GM18909 (cell line): Measurements from ENCODE around the gene NBEAL2.
"Not testable (repeated sequence)": the region's sequence is repeated elsewhere in the genome, so short reads cannot be mapped to it uniquely, and the experiment has no call there.

ENCODE experiments used
- ATAC-seq: cut with Tn5 transposase; IDR thresholded peaks from one replicate; pipeline ENCODE4 v1.9.1; 2021; ENCODE audit warnings: mild to moderate bottlenecking; ENCODE audit not compliant: unreplicated experiment, poor library complexity

NBEAL2 gene

DNA sequence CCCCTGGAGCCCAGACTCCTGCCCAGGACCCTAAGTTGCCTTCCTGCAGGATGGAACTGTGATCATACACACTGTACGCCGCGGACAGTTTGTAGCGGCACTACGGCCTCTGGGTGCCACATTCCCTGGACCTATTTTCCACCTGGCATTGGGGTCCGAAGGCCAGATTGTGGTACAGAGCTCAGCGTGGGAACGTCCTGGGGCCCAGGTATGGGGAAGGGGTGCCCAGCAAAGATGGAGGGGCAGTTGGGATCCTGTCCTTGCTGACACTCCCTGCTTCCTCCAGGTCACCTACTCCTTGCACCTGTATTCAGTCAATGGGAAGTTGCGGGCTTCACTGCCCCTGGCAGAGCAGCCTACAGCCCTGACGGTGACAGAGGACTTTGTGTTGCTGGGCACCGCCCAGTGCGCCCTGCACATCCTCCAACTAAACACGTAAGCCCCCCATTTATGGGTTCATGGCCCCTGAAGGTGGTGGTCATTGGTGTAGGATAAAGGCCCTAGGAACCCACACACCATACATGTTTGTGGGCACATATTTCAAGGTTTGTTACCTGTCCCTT is 28.8 kb downstream of the NBEAL2 start:
- no peak for ATAC-seq

- ATAC-seq, result no peak
Observed at GRCh38 chr3:47008851-47009224, 29.4 kb downstream of the NBEAL2 start.

- ATAC-seq, result peak; percentile 89
Observed at GRCh38 chr3:47009225-47010110, 30.0 kb downstream of the NBEAL2 start.

GRCh38 chr3:47010111-47010712 is 30.7 kb downstream of the NBEAL2 start:
- no peak for ATAC-seq

DNA sequence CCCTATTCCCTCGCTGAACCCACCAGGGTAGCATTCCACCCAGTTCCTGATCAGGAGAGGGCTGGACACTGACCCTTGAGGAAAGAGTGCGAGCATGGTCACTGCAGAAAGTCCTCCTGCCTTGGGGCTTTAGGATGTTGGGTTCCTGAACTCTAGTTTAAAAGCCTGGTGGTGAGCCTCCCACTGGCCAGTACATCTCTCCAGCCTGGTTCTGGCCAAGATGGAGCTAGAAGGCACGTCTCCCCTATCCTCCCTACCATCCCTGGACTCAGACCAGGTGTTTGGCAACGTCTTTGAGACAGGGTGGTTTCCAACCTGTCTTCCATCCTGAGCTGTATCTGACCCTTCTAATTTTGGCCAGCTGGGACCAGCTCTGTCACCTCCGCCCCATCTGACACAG is 31.4 kb downstream of the NBEAL2 start:
- ATAC-seq, result no peak

GRCh38 chr3:47011371-47011770 is 31.9 kb downstream of the NBEAL2 start:
- ATAC-seq, result no peak

DNA sequence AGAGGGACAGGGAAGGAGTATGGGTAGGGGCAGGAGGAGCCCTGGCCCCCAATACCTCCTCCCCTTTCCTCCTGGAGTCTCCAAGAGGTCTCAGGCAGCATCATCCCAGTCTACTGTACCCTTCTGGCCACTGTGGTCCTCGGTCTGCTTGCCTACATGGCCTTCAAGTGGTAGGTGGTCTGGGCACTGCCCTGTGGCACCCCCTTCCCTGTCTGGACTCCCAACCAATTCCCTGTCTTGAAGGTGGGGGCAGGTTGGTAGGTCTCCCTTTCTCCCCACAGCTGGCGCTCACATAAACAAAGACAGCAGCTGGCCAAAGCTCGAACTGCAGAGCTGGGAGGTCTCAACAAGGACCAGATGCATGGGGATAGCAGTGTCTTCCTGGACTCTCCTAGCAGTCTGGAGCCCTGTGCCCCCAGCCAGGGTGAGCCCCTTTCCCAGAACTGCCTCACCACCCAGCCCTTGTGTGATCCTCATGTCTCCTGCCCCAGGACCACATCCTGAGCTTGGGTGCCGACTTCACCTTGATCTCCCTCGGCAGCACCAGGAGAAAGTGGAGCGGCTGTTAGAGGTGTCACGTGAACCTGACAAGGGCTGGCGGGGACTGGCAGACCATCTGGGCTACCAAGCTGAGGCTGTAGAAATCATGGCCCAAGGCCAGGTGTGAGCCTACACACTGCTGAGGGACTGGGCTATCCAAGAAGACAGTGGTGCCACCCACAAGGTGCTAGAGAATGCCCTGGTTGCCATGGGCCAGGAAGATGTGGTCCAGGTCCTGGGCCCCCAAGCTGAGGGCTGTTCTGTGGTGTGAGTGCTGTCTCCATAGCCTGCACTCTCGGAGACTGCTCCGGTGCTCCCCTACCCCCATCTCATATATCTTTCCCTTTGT is 33.1 kb downstream of the NBEAL2 start:
- ATAC-seq, result no peak

- ATAC-seq, result no peak
Observed at GRCh38 chr3:47013231-47013630, 33.8 kb downstream of the NBEAL2 start.

GRCh38 chr3:47014036-47014435 is 34.6 kb downstream of the NBEAL2 start:
- no peak for ATAC-seq

- ATAC-seq, result no peak
Observed at GRCh38 chr3:47015151-47015550, 35.7 kb downstream of the NBEAL2 start.

- ATAC-seq, result no peak
Observed at GRCh38 chr3:47016086-47016933, 36.8 kb downstream of the NBEAL2 start.

- ATAC-seq, result peak; percentile 56
Observed at GRCh38 chr3:47016934-47017435, 37.5 kb downstream of the NBEAL2 start.

- no peak for ATAC-seq
Observed at GRCh38 chr3:47017504-47018268, 38.2 kb downstream of the NBEAL2 start.

DNA sequence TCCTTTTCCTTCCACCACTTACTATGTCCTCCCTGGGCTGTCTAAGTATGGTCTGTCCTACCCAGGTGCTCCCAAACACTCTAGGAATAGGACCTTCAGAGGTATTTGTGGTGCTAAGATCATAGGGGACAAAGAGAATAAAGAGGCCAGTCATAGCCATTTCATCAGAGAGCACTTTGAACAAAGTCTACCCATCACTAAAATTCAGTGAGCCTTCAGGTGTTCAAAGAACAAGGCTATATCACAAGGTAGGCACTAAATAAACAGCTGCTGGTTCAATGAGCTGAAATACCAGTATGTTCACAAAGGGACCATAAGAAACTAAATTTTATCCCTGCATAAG is 38.8 kb downstream of the NBEAL2 start:
- ATAC-seq, result no peak

GRCh38 chr3:47019201-47019600 is 39.7 kb downstream of the NBEAL2 start:
- no peak for ATAC-seq

DNA sequence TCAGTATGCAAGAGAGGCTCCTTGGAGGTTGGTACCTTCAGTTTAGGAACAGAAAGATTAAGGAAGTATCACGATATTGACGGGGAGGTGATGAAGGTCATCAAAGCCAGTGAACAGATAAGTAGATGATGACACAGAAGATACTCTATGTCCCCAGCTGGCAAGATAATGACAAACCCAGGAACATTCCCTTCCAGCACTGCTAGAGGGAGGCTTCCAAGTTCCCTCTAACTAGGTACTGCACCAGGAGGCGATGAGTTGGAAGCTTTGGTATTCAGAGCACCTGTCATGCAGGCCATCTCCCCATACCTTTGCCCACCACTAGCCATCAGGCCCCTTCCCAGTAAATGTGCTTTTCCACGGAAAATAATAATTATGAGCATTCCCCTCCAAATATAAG is 40.8 kb downstream of the NBEAL2 start:
- ATAC-seq, result no peak

DNA sequence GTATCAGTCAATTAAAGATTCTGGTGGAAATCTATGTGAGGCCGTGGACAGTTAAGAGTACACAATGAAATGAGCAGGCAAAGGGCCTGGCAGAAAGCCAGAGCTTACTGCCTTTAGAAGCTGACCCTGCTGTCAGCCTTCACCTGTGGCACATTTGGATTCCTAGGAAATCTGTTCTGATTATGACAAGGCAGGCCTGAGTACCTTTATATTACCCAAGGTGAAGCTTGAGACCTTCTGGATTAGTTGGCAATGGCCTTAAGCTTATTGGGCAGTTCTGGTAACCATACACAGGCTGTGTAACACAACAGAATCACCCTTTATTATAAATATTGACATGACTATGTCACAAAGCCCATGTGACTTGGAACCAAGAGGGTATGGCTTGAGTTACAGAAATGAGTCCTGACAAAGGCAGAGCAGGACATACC is 43.2 kb downstream of the NBEAL2 start:
- ATAC-seq, result no peak

DNA sequence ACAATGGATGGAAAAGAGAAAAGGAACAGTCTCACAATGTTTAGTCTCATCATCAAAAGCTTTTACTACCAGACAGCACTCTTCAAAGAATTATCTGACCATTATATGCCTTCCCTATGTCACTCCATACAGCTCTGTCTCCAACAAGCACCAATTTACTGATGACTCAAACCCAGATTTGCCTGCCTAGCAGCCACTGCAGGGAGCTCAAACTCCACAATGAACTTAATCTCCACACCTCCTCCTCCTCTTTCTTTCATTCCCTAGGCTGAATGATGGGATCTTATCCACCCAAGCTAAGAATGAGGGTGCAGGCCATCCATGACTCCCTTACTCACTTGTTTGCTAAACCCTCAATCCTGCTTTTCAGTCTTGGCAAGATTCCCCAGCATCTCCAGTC is 45.5 kb downstream of the NBEAL2 start:
- no peak for ATAC-seq

DNA sequence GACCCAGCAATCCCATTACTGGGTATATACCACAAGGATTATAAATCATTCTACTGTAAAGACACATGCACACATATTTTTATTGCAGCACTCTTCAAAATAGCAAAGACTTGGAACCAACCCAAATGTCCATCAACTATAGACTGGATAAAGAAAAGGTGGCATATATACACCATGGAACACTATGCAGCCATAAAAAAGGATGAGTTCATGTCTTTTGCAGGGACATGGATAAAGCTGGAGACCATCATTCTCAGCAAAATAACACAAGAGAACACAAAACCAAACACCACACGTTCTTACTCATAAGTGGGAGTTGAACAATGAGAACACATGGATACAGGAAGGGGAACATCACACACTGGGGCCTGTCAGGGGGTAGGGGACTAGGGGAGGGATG is 47.0 kb downstream of the NBEAL2 start:
- not testable (repeated sequence) for ATAC-seq
